Aorta (tissue), 5 donors: ENCODE measurements around the gene CCM2L. TPM values are rescaled to one million over a fixed set of nuclear protein-coding genes. Genes with fewer than 3 reads are reported as not detected.
A peak's percentile ranks its signal among the peaks of the same experiment; 100 is the strongest.

Experiments used
- ATAC-seq: fragments of 200-7000 bp; cut with Tn5 transposase; one replicate; pipeline ENCODE4 v1.9.1; 2022; ENCODE audit warnings: moderate library complexity; ENCODE audit not compliant: low FRiP score
- DNase-seq, 2 donors: peaks; one replicate each; pipeline ENCODE4 v3.0.0-alpha.2; 2020
- H3K27ac ChIP-seq, 2 donors: one replicate each; pipeline ENCODE4 v1.5.1; 2013; ENCODE audit warnings: low read length in 2 of 2, mild to moderate bottlenecking in 2 of 2, moderate library complexity in 2 of 2, control low read depth in 1 of 2, inconsistent platforms in 1 of 2, low read depth in 1 of 2
- H3K27me3 ChIP-seq, 2 donors: one replicate each; pipeline ENCODE4 v1.6.1; 2013; ENCODE audit warnings: control low read depth in 1 of 2, low read length in 1 of 2, mild to moderate bottlenecking in 1 of 2, moderate library complexity in 1 of 2; ENCODE audit not compliant: insufficient read depth in 2 of 2, control insufficient read depth in 1 of 2
- H3K36me3 ChIP-seq, 2 donors: one replicate each; pipeline ENCODE4 v1.6.1; 2013; ENCODE audit warnings: control low read depth in 1 of 2, low read length in 1 of 2, mild to moderate bottlenecking in 1 of 2; ENCODE audit not compliant: insufficient read depth in 2 of 2, control insufficient read depth in 1 of 2
- H3K4me1 ChIP-seq, 2 donors: one replicate each; pipeline ENCODE4 v1.6.1; 2013; ENCODE audit warnings: low read length in 2 of 2, control low read depth in 1 of 2, mild to moderate bottlenecking in 1 of 2, moderate library complexity in 1 of 2; ENCODE audit not compliant: insufficient read depth in 2 of 2, control insufficient read depth in 1 of 2
- H3K4me3 ChIP-seq, 2 donors: one replicate each; pipeline ENCODE4 v1.5.1; 2013; ENCODE audit warnings: low read length in 2 of 2, control low read depth in 1 of 2, mild to moderate bottlenecking in 1 of 2
- H3K9me3 ChIP-seq: one replicate; pipeline ENCODE4 v1.6.1; 2013; ENCODE audit warnings: mild to moderate bottlenecking, low read length; ENCODE audit not compliant: control insufficient read depth
- WGBS, 2 donors: extraction: QIAGEN DNeasy Blood & Tissue Kit; methylation state at CpG; one replicate each; pipeline ENCODE4 v1.1.7; 2013; 5-methylcytosine and 5-hydroxymethylcytosine counted together
- intact Hi-C, 2 donors: fragments of 100-400 bp; cut with DNase I; formaldehyde crosslinking; loops; one replicate each; pipeline versions ENCODE4 v1.14.2 to v1.15.0; 2022
- polyA plus RNA-seq, 2 donors: library from polyadenylated mRNA; stranded (reverse); fragments of 200-250 nt; gene quantifications; one replicate each; pipeline ENCODE4 v1.2.3, GENCODE V29; 2013
- total RNA-seq, 2 donors: library from RNA; stranded (reverse); fragmentation: NEBNext Ultra II Directional; extraction: Animal tissue kit (Norgen Biotek cat#: 25700); gene quantifications; one replicate each; pipeline ENCODE4 v1.2.1, GENCODE V29; 2021
- donor health status: healthy with polysubstance abuse.
- donor health status: Bipolar disorder and iron deficiency.
- donor health status: DM: no; HTN: no; CAD: no.
- donor health status: DM: no; HTN: no; CAD: no.
- donor health status: DM: yes; HTN: yes; CAD: no.

CCM2L gene
- total and polyA plus RNA-seq, 4 donors: 0.88 to 11.0 (median 4.6) TPM

DNA sequence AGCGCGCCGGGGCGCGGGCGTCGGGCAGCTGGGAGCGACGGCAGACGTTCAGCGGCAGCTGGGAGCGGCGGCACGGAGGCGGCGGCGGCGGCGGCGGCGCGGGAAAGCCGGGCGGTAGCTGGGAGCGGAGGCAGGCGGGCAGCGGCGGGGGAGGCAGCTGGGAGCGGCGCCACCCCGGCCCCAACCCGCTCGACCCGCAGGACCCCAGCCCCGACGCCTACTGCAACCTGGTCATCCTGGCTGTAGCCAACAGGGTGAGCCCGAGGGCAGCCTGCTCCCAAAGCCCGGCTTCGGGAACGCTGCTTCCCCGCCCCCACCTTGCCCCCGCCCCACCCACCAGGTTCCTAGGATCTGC, 8.9 kb downstream of the CCM2L start:
- ATAC-seq: no peak
- peak in 1 of 2 donors; percentile 75 for DNase-seq
- Histone ChIP-seq H3K27me3 (peaks cover 0 to 2% of the 10 kb centered on the region in 2 donors), H3K4me3 (peak overlapping the region; percentile 21 to 52), H3K4me1 (peaks cover 0 to 2% of the 10 kb centered on the region in 2 donors), H3K27ac (no peak overlapping the region), H3K9me3 (no peaks in the 10 kb centered on the region), H3K36me3 (no peaks in the 10 kb centered on the region)
- WGBS, 2 donors: 0% methylated on average over 38 to 42 of the region's 42 CpGs
- intact Hi-C loops: no loop called here

DNA sequence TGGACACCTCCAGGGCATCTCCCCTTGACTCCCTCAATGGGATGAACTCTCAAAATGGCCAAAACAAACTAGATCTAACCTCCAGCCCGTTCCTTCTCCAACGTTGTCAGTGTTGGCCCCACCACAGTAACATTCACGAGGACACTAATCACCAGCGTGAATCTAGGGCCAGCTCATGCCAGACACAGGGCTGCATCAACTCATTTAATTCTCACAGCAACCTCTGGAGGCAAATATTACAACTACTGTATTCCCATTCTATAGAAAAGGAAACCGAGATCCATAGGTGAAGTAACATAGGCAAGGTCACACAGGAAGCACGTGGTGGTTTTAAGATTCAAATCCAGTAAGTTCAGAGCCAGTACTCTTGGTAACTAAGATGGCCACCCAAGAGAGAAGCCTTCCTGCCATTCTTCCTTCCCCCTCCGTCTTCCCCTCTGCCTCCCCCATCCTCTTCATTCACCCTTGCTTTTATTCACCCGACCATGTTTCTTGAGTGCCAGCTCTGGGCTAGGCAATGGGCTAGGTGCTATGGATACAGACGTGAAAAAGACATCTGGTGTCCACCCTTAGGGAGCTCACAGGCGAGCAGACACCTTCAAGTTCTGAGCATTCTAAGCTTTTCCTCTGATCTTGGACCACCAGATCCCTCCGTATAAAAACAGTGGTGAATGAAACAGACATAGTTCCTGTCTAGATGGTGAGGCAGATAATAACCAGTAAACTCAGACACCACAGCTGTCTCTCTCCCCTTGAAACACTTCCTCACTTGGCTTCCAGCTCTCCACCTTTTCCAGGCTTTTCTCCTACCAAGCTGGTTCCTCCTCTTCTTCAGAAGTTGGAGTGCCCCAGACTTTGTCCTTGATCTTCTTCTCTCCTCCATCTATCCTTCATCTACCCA, 9.6 kb downstream of the CCM2L start:
- 39 to 43% methylated on average over 11 of the region's 11 CpGs for WGBS, 2 donors
- Histone ChIP-seq H3K36me3 (no peaks in the 10 kb centered on the region), H3K27me3 (peaks cover 0 to 2% of the 10 kb centered on the region in 2 donors), H3K9me3 (no peaks in the 10 kb centered on the region), H3K4me3 (no peak overlapping the region), H3K4me1 (peaks cover 0 to 2% of the 10 kb centered on the region in 2 donors), H3K27ac (no peak overlapping the region)
- ATAC-seq: no peak
- DNase-seq: no peak
- intact Hi-C loops: no loop called here

DNA sequence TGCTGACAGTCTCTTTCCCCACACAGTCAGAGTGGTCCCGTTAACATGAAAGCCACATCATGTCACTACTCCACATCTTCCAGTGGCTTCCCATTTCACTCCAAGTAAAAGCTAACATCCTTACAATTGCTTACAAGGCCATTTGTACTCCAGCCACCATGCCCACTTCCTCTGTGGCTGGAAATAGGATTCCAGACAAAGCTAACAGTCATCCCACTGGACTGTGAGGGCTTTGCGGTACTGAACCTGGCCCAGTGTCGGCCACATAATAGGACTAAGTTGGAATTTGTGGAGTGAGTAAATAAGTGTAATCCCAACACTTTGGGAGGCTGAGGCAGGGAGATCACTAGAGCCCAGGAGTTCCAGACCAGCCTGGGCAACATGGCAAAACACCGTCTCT, 10.9 kb downstream of the CCM2L start:
- no peak for ATAC-seq
- peaks cover 0 to 2% of the 10 kb centered on the region in 2 donors for H3K27me3 ChIP-seq

DNA sequence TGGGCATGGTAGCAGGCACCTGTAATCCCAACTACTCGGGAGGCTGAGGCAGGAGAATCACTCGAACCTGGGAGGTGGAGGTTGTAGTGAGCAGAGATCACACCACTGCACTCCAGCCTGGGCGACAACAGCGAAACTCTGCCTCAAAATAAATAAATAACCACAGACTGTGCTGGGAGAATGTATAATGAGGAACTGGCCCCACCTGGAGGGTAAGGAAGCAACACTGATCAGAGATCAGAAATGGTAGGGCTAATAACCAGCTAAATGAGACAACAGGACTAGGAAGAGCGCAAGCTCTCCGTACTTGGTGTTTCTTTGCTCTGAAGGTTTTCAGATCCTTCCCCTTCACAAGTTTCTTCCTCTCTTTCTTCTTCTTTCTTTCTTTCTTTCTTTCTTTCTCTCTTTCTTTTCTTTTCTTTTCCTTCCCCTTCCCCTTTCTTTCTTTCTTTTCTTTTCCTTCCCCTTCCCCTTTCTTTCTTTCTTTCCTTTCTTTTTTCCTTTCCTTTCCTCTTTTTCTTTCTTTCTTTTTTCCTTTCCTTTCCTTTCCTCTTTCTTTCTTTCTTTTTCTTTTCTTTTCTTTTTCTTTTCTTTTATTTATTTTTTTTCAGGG, 14.6 kb downstream of the CCM2L start:
- WGBS, 2 donors: 88 to 89% methylated on average over 6 of the region's 6 CpGs
- Histone ChIP-seq H3K36me3 (no peaks in the 10 kb centered on the region), H3K27ac (no peak overlapping the region), H3K4me3 (no peak overlapping the region), H3K27me3 (peaks cover 0 to 2% of the 10 kb centered on the region in 2 donors), H3K4me1 (no peaks in the 10 kb centered on the region), H3K9me3 (no peaks in the 10 kb centered on the region)
- intact Hi-C loops: no loop called here
- no peak for ATAC-seq
- DNase-seq: no peak

More for the DNA sequence above, 10.9 kb downstream of the CCM2L start:
- WGBS, 2 donors: 84 to 87% methylated on average over 4 of the region's 4 CpGs
- Histone ChIP-seq H3K9me3 (no peaks in the 10 kb centered on the region), H3K27ac (no peak overlapping the region), H3K36me3 (no peaks in the 10 kb centered on the region), H3K4me3 (no peak overlapping the region), H3K4me1 (peaks cover 0 to 2% of the 10 kb centered on the region in 2 donors)
- no peak for DNase-seq
- intact Hi-C loops: no loop called here

DNA sequence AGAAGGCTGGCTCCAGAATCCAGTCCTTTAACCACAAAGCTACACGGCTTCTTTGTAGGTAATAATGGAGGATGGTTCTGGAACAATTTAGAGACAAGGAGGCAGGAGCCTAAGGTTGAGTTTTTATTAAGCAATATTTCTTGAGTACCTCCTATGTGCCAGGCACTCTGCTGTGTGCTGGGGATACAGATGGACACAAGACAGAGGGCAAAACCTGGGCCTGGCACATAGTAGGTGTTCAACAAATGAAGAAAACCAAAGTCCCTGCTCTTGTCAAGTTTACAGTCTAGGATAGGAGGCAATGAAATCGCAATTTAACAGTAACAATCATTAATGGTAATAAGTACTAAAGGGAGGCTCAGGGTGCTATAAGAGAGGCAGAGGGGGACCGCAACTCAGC, 17.4 kb downstream of the CCM2L start:
- Histone ChIP-seq H3K27me3 (no peaks in the 10 kb centered on the region), H3K4me1 (no peaks in the 10 kb centered on the region), H3K27ac (no peak overlapping the region), H3K9me3 (no peaks in the 10 kb centered on the region), H3K4me3 (no peak overlapping the region), H3K36me3 (no peaks in the 10 kb centered on the region)
- intact Hi-C loops: no loop called here
- no peak for DNase-seq
- ATAC-seq: no peak
- 94 to 97% methylated on average over 3 of the region's 3 CpGs for WGBS, 2 donors

DNA sequence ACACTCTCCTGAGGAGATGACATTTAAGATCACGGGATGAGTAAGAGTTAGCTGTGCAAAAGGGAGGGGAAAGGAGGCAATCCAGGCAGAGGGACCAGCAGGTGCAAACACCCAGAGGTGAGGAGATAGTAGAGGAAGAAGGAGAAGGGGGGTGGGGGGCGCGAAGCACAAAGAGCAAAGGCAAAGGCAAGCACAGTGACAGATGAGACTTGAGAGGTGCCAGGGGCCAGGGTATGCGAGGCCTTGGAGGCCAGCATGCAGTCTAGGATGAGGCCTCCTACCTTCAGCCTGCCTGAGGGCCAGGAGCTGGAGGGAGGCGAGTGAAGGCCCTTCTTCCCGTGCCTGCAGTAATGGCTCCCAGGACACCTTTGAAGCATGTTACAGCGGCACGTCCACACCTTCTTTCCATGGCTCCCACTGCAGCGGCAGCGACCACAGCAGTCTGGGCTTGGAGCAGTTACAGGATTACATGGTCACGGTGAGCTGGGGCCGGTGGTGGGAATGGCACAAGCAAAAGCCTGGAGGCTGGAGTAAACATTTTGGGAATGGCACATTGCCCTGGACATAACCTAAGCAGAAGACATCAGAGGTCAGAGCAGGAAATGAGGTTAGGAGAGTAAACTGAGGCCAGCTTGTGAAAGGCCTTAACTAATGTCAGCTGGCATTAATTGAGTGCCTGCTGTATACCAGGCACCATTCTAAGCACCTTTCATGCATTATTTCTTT, 18.6 kb downstream of the CCM2L start:
- Histone ChIP-seq H3K36me3 (no peaks in the 10 kb centered on the region), H3K4me1 (no peaks in the 10 kb centered on the region), H3K4me3 (no peak overlapping the region), H3K27me3 (no peaks in the 10 kb centered on the region), H3K9me3 (no peaks in the 10 kb centered on the region), H3K27ac (no peak overlapping the region)
- no peak for DNase-seq
- intact Hi-C loops: no loop called here
- no peak for ATAC-seq
- 56 to 60% methylated on average over 12 of the region's 12 CpGs for whole genome bisulfite sequencing, 2 donors

DNA sequence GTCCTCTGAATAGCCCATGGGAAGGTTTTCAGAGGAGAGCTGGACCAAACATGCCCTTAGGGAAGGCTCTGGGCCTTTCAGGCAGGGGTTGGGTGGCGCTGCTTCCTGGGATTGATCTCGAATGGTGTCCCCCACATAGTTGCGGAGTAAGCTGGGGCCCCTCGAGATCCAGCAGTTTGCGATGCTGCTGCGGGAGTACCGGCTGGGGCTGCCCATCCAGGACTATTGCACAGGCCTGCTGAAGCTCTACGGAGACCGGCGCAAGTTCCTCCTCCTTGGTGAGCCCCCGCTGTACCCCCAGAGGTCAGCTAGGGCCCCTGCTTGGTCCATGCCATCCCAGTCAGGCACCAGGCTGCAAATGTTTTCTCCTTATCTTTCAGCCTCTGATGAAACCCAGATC, 19.3 kb downstream of the CCM2L start:
- no peaks in the 10 kb centered on the region for H3K4me1 ChIP-seq
- intact Hi-C loops: no loop called here
- H3K4me3 ChIP-seq: no peak overlapping the region
- H3K27me3 ChIP-seq: no peaks in the 10 kb centered on the region
- no peak overlapping the region for H3K27ac ChIP-seq
- H3K9me3 ChIP-seq: no peaks in the 10 kb centered on the region
- ATAC-seq: no peak
- 93 to 96% methylated on average over 11 of the region's 11 CpGs for WGBS, 2 donors
- no peaks in the 10 kb centered on the region for H3K36me3 ChIP-seq
- peak in 1 of 2 donors; percentile 47 for DNase-seq

DNA sequence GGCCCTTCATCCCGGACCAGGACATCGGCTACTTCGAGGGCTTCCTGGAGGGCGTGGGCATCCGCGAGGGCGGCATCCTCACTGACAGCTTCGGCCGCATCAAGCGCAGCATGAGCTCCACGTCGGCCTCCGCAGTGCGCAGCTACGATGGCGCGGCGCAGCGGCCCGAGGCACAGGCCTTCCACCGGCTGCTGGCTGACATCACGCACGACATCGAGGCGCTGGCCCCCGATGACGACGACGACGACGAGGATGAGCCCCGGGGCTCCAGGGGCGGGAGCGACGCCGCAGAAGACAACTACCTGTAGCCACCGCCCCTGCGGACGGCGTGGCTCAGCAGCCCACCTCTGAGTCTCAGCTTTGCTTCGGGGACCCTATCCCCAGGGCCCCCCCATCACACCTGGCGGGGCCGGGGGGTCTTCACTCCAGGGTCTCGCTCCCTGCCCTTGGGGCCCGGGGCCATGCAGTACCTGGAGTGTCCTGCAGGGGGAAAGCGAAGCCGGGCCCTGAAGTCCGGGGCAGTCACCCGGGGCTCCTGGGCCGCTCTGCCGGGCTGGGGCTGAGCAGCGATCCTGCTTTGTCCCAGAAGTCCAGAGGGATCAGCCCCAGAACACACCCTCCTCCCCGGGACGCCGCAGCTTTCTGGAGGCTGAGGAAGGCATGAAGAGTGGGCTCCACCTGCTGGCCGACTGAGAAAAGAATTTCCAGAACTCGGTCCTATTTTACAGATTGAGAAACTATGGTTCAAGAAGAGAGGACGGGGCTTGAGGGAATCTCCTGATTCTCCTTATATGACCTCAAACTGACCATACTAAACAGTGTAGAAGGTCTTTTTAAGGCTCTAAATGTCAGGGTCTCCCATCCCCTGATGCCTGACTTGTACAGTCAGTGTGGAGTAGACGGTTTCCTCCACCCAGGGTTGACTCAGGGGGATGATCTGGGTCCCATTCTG, 21.0 kb downstream of the CCM2L start:
- intact Hi-C loops: loop anchor here (1.0 to 10.0 kb wide), 5 partner anchors 76 to 209 kb away; partner anchors contain the start of gene PDRG1 (in 1 of the 2)
- Histone ChIP-seq H3K36me3 (no peaks in the 10 kb centered on the region), H3K27me3 (no peaks in the 10 kb centered on the region), H3K9me3 (no peaks in the 10 kb centered on the region), H3K27ac (no peak overlapping the region), H3K4me3 (no peak overlapping the region), H3K4me1 (no peaks in the 10 kb centered on the region)
- peak; percentile 86 to 93 for DNase-seq
- peak; percentile 85 for ATAC-seq
- 10 to 11% methylated on average over 59 of the region's 59 CpGs for WGBS, 2 donors
